ENCODE measurements around the gene LYST.

Gene LYST

DNA sequence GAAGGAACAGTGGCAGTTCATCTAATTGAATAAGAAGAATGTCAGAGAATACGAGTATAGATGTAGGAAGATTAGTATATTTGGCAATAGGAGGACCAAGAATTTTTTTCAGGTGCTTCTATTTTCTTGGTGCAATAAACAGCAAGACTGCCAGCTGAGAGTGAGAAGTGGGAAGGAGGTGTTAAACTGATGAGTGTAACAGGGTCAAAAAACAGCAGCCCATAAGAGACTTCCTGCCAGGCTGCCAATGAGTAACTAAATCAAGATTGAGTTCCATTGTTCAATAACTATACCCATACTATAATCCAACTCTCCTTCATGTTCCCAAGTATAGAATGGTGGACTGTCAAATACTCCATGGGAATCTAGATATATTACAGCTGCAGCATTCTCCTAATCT is 28.7 kb downstream of the LYST start:
- no peak for DNase-seq (ENCODE audit: extremely low spot score)
- ChIA-PET POLR2A (no interaction called here), CTCF (interaction anchor here (1.1 kb wide), 1 partner anchor 9 kb away, joined by 3 read pairs; no protein-coding TSS in a partner anchor)
- TF ChIP-seq ZNF384 (IDR thresholded peaks at IDR 0.05): no peak

DNA sequence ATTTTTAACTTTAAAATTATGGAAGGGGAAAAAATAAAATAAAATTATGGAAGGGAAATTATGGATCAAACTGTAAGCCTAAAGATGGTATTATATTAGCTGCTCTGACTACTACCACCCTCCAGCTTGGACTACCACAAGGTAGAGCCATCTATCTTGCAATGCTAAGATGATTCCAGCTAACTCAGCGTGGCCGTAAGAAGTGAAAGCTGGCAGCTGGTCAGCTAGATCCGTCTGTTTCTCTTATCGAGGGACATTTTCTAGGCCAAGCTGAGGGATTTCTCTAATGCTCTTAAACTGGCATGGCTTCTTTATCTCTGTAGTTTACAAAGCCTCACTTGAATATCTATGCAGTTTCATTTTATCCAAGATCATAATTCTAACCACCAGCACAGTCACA is 31.5 kb downstream of the LYST start:
- POLR2A ChIA-PET: interaction anchor here (1.0 kb wide), 1 partner anchor 15 kb away, joined by 3 read pairs; no protein-coding TSS in a partner anchor
- TF ChIP-seq CTBP1 (IDR thresholded peaks at IDR 0.05; ENCODE audit: borderline replicate concordance) (no peak), TARDBP (IDR thresholded peaks at IDR 0.05) (no peak), ELF4 (IDR thresholded peaks at IDR 0.05) (no peak), FOXM1 (IDR thresholded peaks at IDR 0.05; ENCODE audit: borderline replicate concordance) (no peak), SP1 (IDR thresholded peaks at IDR 0.05) (no peak), ARNT (IDR thresholded peaks at IDR 0.05) (no peak), LEF1 (IDR thresholded peaks at IDR 0.05; ENCODE audit: borderline replicate concordance) (no peak), L3MBTL2 (conservative IDR thresholded peaks at IDR 0.05) (no peak), PKNOX1 (IDR thresholded peaks at IDR 0.05) (no peak), BHLHE40 (IDR thresholded peaks at IDR 0.05; ENCODE audit: borderline replicate concordance) (no peak), HDGF (IDR thresholded peaks at IDR 0.05; ENCODE audit: borderline replicate concordance) (no peak), SUZ12 (IDR thresholded peaks at IDR 0.05) (no peak), FOXK2 (IDR thresholded peaks at IDR 0.05) (no peak), NFRKB (IDR thresholded peaks at IDR 0.05) (no peak), ZNF384 (IDR thresholded peaks at IDR 0.05) (no peak), FOXA1 (IDR thresholded peaks at IDR 0.05) (no peak)
- CTCF ChIA-PET: interaction anchor here (0.9 to 2.0 kb wide), 2 partner anchors 8 to 137 kb away, joined by 3 to 10 read pairs; no protein-coding TSS in a partner anchor
- DNase-seq (ENCODE audit: extremely low spot score): no peak

DNA sequence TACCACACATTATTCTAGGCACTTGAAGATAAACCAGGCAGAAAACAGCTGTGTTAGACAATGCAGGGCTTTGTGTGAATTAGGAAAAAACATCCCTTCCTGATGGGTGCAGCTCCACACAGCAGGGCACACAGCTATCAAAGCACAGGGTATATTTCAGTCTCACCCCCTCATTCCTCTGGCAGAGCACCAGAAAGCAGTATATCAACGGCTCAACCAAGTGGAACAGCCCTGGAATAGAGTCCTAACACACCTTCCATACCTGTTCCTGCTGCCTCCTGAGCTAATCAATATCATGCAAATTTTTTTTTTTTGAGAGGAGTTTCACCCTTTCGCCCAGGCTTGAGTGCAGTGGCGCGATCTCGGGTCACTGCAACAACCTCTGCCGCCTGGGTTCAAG is 32.1 kb downstream of the LYST start:
- ChIA-PET CTCF (interaction anchor here (0.6 to 2.0 kb wide), 2 partner anchors 8 to 14 kb away, joined by 4 to 10 read pairs; no protein-coding TSS in a partner anchor), POLR2A (interaction anchor here (1.0 kb wide), 1 partner anchor 14 kb away, joined by 3 read pairs; no protein-coding TSS in a partner anchor)
- no peak for TF ChIP-seq FOXK2 (IDR thresholded peaks at IDR 0.05)
- no peak for TF ChIP-seq SP1 (IDR thresholded peaks at IDR 0.05)
- TF ChIP-seq TARDBP (IDR thresholded peaks at IDR 0.05): no peak
- TF ChIP-seq ELF4 (IDR thresholded peaks at IDR 0.05): no peak
- no peak for TF ChIP-seq HDGF (IDR thresholded peaks at IDR 0.05; ENCODE audit: borderline replicate concordance)
- TF ChIP-seq PKNOX1 (IDR thresholded peaks at IDR 0.05): no peak
- no peak for TF ChIP-seq ARNT (IDR thresholded peaks at IDR 0.05)
- TF ChIP-seq L3MBTL2 (conservative IDR thresholded peaks at IDR 0.05): no peak
- TF ChIP-seq CTBP1 (IDR thresholded peaks at IDR 0.05; ENCODE audit: borderline replicate concordance): no peak
- DNase-seq (ENCODE audit: extremely low spot score): no peak

DNA sequence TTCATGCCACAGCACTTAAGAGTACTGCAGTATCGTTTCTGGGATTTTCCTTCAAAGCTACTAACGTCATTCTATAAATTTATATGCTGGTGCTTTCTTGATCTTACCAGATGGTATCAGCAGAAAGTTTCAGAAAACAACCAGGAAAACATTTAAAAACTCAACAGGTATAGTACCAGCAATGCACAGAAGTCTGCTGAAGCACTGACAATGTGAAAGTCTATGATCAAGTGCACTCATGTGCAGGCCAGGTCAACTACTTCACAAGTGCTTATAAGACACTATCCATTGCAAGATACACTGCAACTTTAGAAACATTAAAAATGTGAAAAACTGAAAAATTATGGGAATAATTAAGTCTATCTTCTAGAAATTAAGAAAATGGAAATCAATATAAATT is 34.7 kb downstream of the LYST start:
- ChIA-PET CTCF (no interaction called here), POLR2A (interaction anchor here (1.1 kb wide), 1 partner anchor 140 kb away, joined by 3 read pairs; no protein-coding TSS in a partner anchor)
- TF ChIP-seq SP1 (IDR thresholded peaks at IDR 0.05) (no peak), L3MBTL2 (conservative IDR thresholded peaks at IDR 0.05) (no peak)
- DNase-seq (ENCODE audit: extremely low spot score): no peak

- CTCF ChIA-PET: no interaction called here
- POLR2A ChIA-PET: no interaction called here
- no peak for TF ChIP-seq L3MBTL2 (conservative IDR thresholded peaks at IDR 0.05)
- DNase-seq (ENCODE audit: extremely low spot score): no peak
Measured at GRCh38 chr1:235831148-235831547, 35.6 kb downstream of the LYST start.

GRCh38 chr1:235826102-235826854 is 40.4 kb downstream of the LYST start:
- CTCF ChIA-PET: no interaction called here
- POLR2A ChIA-PET: no interaction called here
- no peak for DNase-seq (ENCODE audit: extremely low spot score)
- no peak for TF ChIP-seq CTBP1 (IDR thresholded peaks at IDR 0.05; ENCODE audit: borderline replicate concordance)
- TF ChIP-seq BHLHE40 (IDR thresholded peaks at IDR 0.05; ENCODE audit: borderline replicate concordance): no peak
- no peak for TF ChIP-seq LEF1 (IDR thresholded peaks at IDR 0.05; ENCODE audit: borderline replicate concordance)
- TF ChIP-seq SP1 (IDR thresholded peaks at IDR 0.05): no peak
- no peak for TF ChIP-seq HDGF (IDR thresholded peaks at IDR 0.05; ENCODE audit: borderline replicate concordance)
- no peak for TF ChIP-seq FOXK2 (IDR thresholded peaks at IDR 0.05)

GRCh38 chr1:235825229-235825628 is 41.5 kb downstream of the LYST start:
- TF ChIP-seq L3MBTL2 (conservative IDR thresholded peaks at IDR 0.05): no peak
- TF ChIP-seq LEF1 (IDR thresholded peaks at IDR 0.05; ENCODE audit: borderline replicate concordance): no peak
- TF ChIP-seq ZNF384 (IDR thresholded peaks at IDR 0.05): no peak
- no peak for TF ChIP-seq CTBP1 (IDR thresholded peaks at IDR 0.05; ENCODE audit: borderline replicate concordance)
- no peak for TF ChIP-seq FOXM1 (IDR thresholded peaks at IDR 0.05; ENCODE audit: borderline replicate concordance)
- TF ChIP-seq FOXK2 (IDR thresholded peaks at IDR 0.05): no peak
- TF ChIP-seq ARNT (IDR thresholded peaks at IDR 0.05): no peak
- TF ChIP-seq PKNOX1 (IDR thresholded peaks at IDR 0.05): no peak
- TF ChIP-seq SUZ12 (IDR thresholded peaks at IDR 0.05): no peak
- no peak for DNase-seq (ENCODE audit: extremely low spot score)
- ChIA-PET CTCF (no interaction called here), POLR2A (no interaction called here)
